K562 (cell line): ENCODE results near the gene KCTD19. TPM values are rescaled to one million over a fixed set of nuclear protein-coding genes. Genes with fewer than 3 reads are reported as not detected.

Experiments used
- CTBP1 ChIP-seq: fragments of 450-650 bp; IDR thresholded peaks from 2 replicates; pipeline ENCODE4 v1.6.1; 2016; ENCODE audit warnings: borderline replicate concordance
- EP400 ChIP-seq: fragments of 450-650 bp; IDR thresholded peaks from 2 replicates; pipeline ENCODE4 v1.6.1; 2017; ENCODE audit warnings: antibody characterized with exemption, mild to moderate bottlenecking, moderate library complexity
- HDAC6 ChIP-seq: IDR thresholded peaks from 2 replicates; pipeline ENCODE4 v1.6.1; 2012; ENCODE audit warnings: low read depth, mild to moderate bottlenecking, control low read depth, inconsistent platforms, low read length, moderate library complexity
- KAT7 ChIP-seq: sonication (generic); formaldehyde crosslinking; IDR thresholded peaks from 2 replicates; pipeline ENCODE4 v1.8.0; 2022; ENCODE audit warnings: missing genetic modification reagents, mild to moderate bottlenecking, borderline replicate concordance
- LEF1 ChIP-seq: fragments of 450-650 bp; IDR thresholded peaks from 2 replicates; pipeline ENCODE4 v1.6.1; 2016; ENCODE audit warnings: mild to moderate bottlenecking
- MAFG ChIP-seq: fragments of 450-650 bp; conservative IDR thresholded peaks from 2 replicates; pipeline ENCODE4 v1.6.1; 2016; ENCODE audit warnings: missing genetic modification characterization, missing compliant biosample characterization
- MCM2 ChIP-seq: fragments of 450-650 bp; IDR thresholded peaks from 2 replicates; pipeline ENCODE4 v1.6.1; 2017; ENCODE audit warnings: low read depth, mild to moderate bottlenecking
- MITF ChIP-seq: IDR thresholded peaks from 2 replicates; pipeline ENCODE4 v1.6.1; 2014; ENCODE audit warnings: antibody characterized with exemption
- MTA1 ChIP-seq: fragments of 450-650 bp; IDR thresholded peaks from 2 replicates; pipeline ENCODE4 v1.6.1; 2017; ENCODE audit warnings: borderline replicate concordance
- NEUROD1 ChIP-seq: fragments of 150-350 bp; IDR thresholded peaks from 2 replicates; pipeline ENCODE4 v1.6.1; 2014; ENCODE audit warnings: borderline replicate concordance, low read length, low read depth; ENCODE audit not compliant: partially characterized antibody
- NFE2L1 ChIP-seq: fragments of 450-650 bp; IDR thresholded peaks from 2 replicates; pipeline ENCODE4 v1.6.1; 2016; ENCODE audit warnings: missing genetic modification characterization, low read depth, mild to moderate bottlenecking, missing compliant biosample characterization, moderate library complexity, borderline replicate concordance
- RCOR1 ChIP-seq, 2 experiments: IDR thresholded peaks; 2 replicates each; pipeline ENCODE4 v1.6.1; 2012; ENCODE audit warnings: low read depth in 2 of 2, low read length in 2 of 2, borderline replicate concordance in 1 of 2, improper control_type of control experiment in 1 of 2
- SMAD4 ChIP-seq: fragments of 250-450 bp; sonication (Bioruptor Pico); conservative IDR thresholded peaks from 2 replicates; pipeline ENCODE4 v1.8.0; 2021; ENCODE audit warnings: inconsistent platforms, mild to moderate bottlenecking, moderate library complexity
- TBP ChIP-seq: optimal IDR thresholded peaks from 2 replicates; pipeline ENCODE3; 2011; ENCODE audit warnings: low read depth, low read length, improper control_type of control experiment
- THAP7 ChIP-seq: fragments of 250-450 bp; sonication (Bioruptor Pico); IDR thresholded peaks from 2 replicates; pipeline ENCODE4 v1.5.0; 2021
- ZFX ChIP-seq: sonication (generic); formaldehyde crosslinking; IDR thresholded peaks from 2 replicates; pipeline ENCODE4 v1.8.0; 2022; ENCODE audit warnings: mild to moderate bottlenecking, missing genetic modification reagents, moderate library complexity
- ZNF175 ChIP-seq: fragments of 200-800 bp; sonication (Bioruptor generic); IDR thresholded peaks from 2 replicates; pipeline ENCODE4 v1.6.1; 2016; ENCODE audit warnings: low read depth, mild to moderate bottlenecking, missing genetic modification characterization, missing compliant biosample characterization
- ZNF589 ChIP-seq: fragments of 200-800 bp; sonication (Bioruptor generic); IDR thresholded peaks from 2 replicates; pipeline ENCODE4 v1.6.1; 2016; ENCODE audit warnings: low read depth, missing genetic modification characterization, missing compliant biosample characterization
- polyA plus RNA-seq, 8 experiments: library from polyadenylated mRNA; depleted of rRNA in 4 of 8; stranded (reverse) in 5 of 8; unstranded in 3 of 8; fragments of >200 nt; fragmentation: Nextera tagmentation in 2 of 8; fragmentation: Illumina TruSeq in 1 of 8; extraction: Ambion mirVana in 2 of 8; extraction: Trizol in 1 of 8; gene quantifications; 2 replicates each; pipeline versions ENCODE4 v1.2.1 to v1.2.3, GENCODE V29; 2011 to 2014; ENCODE audit warnings: inconsistent platforms in 1 of 8, missing spikeins in 1 of 8
- total RNA-seq, 7 experiments: library from RNA; depleted of rRNA in 6 of 7; stranded (reverse); fragments of >200 nt in 6 of 7; fragmentation: Illumina TruSeq in 2 of 7; extraction: Trizol in 2 of 7; gene quantifications; 2 replicates each; pipeline versions ENCODE4 v1.2.1 to v1.2.3, GENCODE V29; 2011 to 2021; ENCODE audit warnings: low replicate concordance in 1 of 7
- TF ChIP-seq, protein P1 (sequence below), 2 experiments: IDR thresholded peaks in 1 of 2; conservative IDR thresholded peaks in 1 of 2; 2 replicates each; pipeline ENCODE4 v1.6.1; 2016; ENCODE audit warnings: low read depth in 2 of 2, mild to moderate bottlenecking in 1 of 2, missing compliant biosample characterization in 1 of 2, missing genetic modification characterization in 1 of 2, moderate library complexity in 1 of 2
- TF ChIP-seq, protein P2 (sequence below), 2 experiments: fragments of 450-650 bp; IDR thresholded peaks; 2 replicates each; pipeline ENCODE4 v1.6.1; 2016

The KCTD19 gene
- total and polyA plus RNA-seq, 9 of the 15 experiments (the other 6 are each of a cell fraction or from before 2014, with no cell fraction given), result 0.03 to 0.91 (median 0.22) TPM; not detected in 2

GRCh38 chr16:67241008-67241900 is 85.3 kb downstream of the KCTD19 start (continued):
- TF ChIP-seq RCOR1 (IDR thresholded peaks at IDR 0.05; ENCODE audit: borderline replicate concordance in 1 of 2, low read depth in 2 of 2, low read length in 2 of 2), result peak in 1 of 2 experiments; percentile 64; a peak in 1 of 4 replicates
- no peak for TF ChIP-seq HDAC6
- TF ChIP-seq LEF1, result peak; percentile 83
- peak; percentile 73 for TF ChIP-seq CTBP1
- TF ChIP-seq THAP7, result no peak
- peak; percentile 12; the same call in 1 of the 2 replicates for TF ChIP-seq MITF
- TF ChIP-seq KAT7 (CRISPR knock-in tag), result 0 out of 2 replicates have a peak, but pooled peaks have one; percentile 47
- TF ChIP-seq MTA1, result peak; percentile 49; the same call in 1 of the 2 replicates
- no peak for TF ChIP-seq MCM2
- no peak for TF ChIP-seq NEUROD1
- TF ChIP-seq ZFX (CRISPR knock-in tag), result peak; percentile 62
- TF ChIP-seq ZNF175 (CRISPR knock-in tag), result 0 out of 2 replicates have a peak, but pooled peaks have one; percentile 70
- peak; percentile 9 for TF ChIP-seq TBP
- peak; percentile 25; the same call in 1 of the 2 replicates for TF ChIP-seq NFE2L1
- peak; percentile 57; the same call in 1 of the 2 replicates for TF ChIP-seq SMAD4 (CRISPR knock-in tag)
- TF ChIP-seq ZNF589 (CRISPR knock-in tag), result peak; percentile 45; the same call in 1 of the 2 replicates
- TF ChIP-seq, protein P1, sequence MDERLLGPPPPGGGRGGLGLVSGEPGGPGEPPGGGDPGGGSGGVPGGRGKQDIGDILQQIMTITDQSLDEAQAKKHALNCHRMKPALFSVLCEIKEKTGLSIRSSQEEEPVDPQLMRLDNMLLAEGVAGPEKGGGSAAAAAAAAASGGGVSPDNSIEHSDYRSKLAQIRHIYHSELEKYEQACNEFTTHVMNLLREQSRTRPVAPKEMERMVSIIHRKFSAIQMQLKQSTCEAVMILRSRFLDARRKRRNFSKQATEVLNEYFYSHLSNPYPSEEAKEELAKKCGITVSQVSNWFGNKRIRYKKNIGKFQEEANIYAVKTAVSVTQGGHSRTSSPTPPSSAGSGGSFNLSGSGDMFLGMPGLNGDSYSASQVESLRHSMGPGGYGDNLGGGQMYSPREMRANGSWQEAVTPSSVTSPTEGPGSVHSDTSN (CRISPR knock-in tag; IDR thresholded peaks at IDR 0.05; ENCODE audit: low read depth), result no peak
- TF ChIP-seq, protein P1 (tag; conservative IDR thresholded peaks at IDR 0.05; ENCODE audit: low read depth), result no peak
- TF ChIP-seq MAFG (tag), result peak; percentile 88
- TF ChIP-seq, protein P2, sequence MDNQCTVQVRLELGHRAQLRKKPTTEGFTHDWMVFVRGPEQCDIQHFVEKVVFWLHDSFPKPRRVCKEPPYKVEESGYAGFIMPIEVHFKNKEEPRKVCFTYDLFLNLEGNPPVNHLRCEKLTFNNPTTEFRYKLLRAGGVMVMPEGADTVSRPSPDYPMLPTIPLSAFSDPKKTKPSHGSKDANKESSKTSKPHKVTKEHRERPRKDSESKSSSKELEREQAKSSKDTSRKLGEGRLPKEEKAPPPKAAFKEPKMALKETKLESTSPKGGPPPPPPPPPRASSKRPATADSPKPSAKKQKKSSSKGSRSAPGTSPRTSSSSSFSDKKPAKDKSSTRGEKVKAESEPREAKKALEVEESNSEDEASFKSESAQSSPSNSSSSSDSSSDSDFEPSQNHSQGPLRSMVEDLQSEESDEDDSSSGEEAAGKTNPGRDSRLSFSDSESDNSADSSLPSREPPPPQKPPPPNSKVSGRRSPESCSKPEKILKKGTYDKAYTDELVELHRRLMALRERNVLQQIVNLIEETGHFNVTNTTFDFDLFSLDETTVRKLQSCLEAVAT (IDR thresholded peaks at IDR 0.05), result 0 out of 4 replicates have a peak, but pooled peaks of 1 of the 2 experiments have one; percentile 25
- peak; percentile 19; the same call in 1 of the 2 replicates for TF ChIP-seq EP400
